Transverse colon (tissue), 3 donors: ENCODE data around the gene ARL15.

Source experiments
- CTCF ChIP-seq, 5 experiments: fragments of 200-600 bp in 3 of 5; fragments of 450-650 bp in 2 of 5; sonication (generic) in 3 of 5; IDR thresholded peaks; 1 replicate in 2 of 5; 2 replicates in 3 of 5; pipeline ENCODE4 v1.5.1; 2016 to 2017; ENCODE audit warnings: antibody characterized with exemption in 5 of 5, inconsistent platforms in 3 of 5, mild to moderate bottlenecking in 2 of 5, moderate library complexity in 1 of 5
- EP300 ChIP-seq: sonication (generic); formaldehyde crosslinking; IDR thresholded peaks from one replicate; pipeline ENCODE4 v1.6.1; 2017; ENCODE audit warnings: antibody characterized with exemption, low read depth

GRCh38 chr5:54259090-54259489 is 51.3 kb downstream of the ARL15 start:
- no peak for TF ChIP-seq CTCF (IDR thresholded peaks at IDR 0.05)
- no peak for TF ChIP-seq EP300
